HEK293 (cell line): Measurements from ENCODE around the gene PDAP1.

Experiments used
- HOXA7 ChIP-seq: sonication (generic); formaldehyde crosslinking; IDR thresholded peaks from 2 replicates; pipeline ENCODE4 v1.8.1; 2022; ENCODE audit warnings: missing genetic modification reagents, borderline replicate concordance
- HOXC10 ChIP-seq: sonication (generic); formaldehyde crosslinking; IDR thresholded peaks from 2 replicates; pipeline ENCODE4 v1.8.1; 2023; ENCODE audit warnings: mild to moderate bottlenecking, missing genetic modification reagents
- REPIN1 ChIP-seq: fragments of 450-650 bp; formaldehyde crosslinking; IDR thresholded peaks from 2 replicates; pipeline ENCODE4 v1.5.1; 2017; ENCODE audit warnings: missing biosample characterization, missing genetic modification characterization, low read depth
- TCF7L2 ChIP-seq: IDR thresholded peaks from 2 replicates; pipeline ENCODE4 v1.6.1; 2011; ENCODE audit warnings: low read depth, mild to moderate bottlenecking, inconsistent platforms, low read length, moderate library complexity, borderline replicate concordance
- ZBTB8A ChIP-seq: fragments of 450-650 bp; formaldehyde crosslinking; IDR thresholded peaks from 2 replicates; pipeline ENCODE4 v1.5.1; 2016; ENCODE audit warnings: missing biosample characterization, missing genetic modification characterization
- ZNF121 ChIP-seq: fragments of 450-650 bp; formaldehyde crosslinking; IDR thresholded peaks from 2 replicates; pipeline ENCODE4 v1.5.1; 2016; ENCODE audit warnings: missing biosample characterization, missing genetic modification characterization
- ZNF184 ChIP-seq: fragments of 450-650 bp; IDR thresholded peaks from 2 replicates; pipeline ENCODE4 v1.5.1; 2018; ENCODE audit warnings: missing biosample characterization, mild to moderate bottlenecking, missing genetic modification characterization
- ZNF274 ChIP-seq, 2 experiments: fragments of 200-500 bp in 1 of 2; fragments of 450-650 bp in 1 of 2; sonication (Bioruptor generic) in 1 of 2; formaldehyde crosslinking in 1 of 2; IDR thresholded peaks; 2 replicates each; pipeline versions ENCODE4 v1.5.1 to v1.6.1; 2014 to 2016; ENCODE audit warnings: borderline replicate concordance in 1 of 2, inconsistent platforms in 1 of 2, low read length in 1 of 2, missing biosample characterization in 1 of 2, missing genetic modification characterization in 1 of 2
- ZNF302 ChIP-seq: fragments of 450-650 bp; formaldehyde crosslinking; IDR thresholded peaks from 2 replicates; pipeline ENCODE4 v1.5.1; 2016; ENCODE audit warnings: missing biosample characterization, missing genetic modification characterization, low read depth
- ZNF324 ChIP-seq: fragments of 450-650 bp; formaldehyde crosslinking; IDR thresholded peaks from 2 replicates; pipeline ENCODE4 v1.5.1; 2016; ENCODE audit warnings: missing biosample characterization, missing genetic modification characterization
- ZNF626 ChIP-seq: fragments of 450-650 bp; sonication (Bioruptor Pico); formaldehyde crosslinking; IDR thresholded peaks from 2 replicates; pipeline ENCODE4 v1.5.1; 2018; ENCODE audit warnings: missing biosample characterization, missing genetic modification characterization, inconsistent platforms
- TF ChIP-seq, protein P1 (sequence below): fragments of 450-650 bp; formaldehyde crosslinking; IDR thresholded peaks from 2 replicates; pipeline ENCODE4 v1.5.1; 2016; ENCODE audit warnings: missing biosample characterization, missing genetic modification characterization
- TF ChIP-seq, protein P2 (sequence below): fragments of 450-650 bp; formaldehyde crosslinking; IDR thresholded peaks from 2 replicates; pipeline ENCODE4 v1.5.1; 2016; ENCODE audit warnings: missing biosample characterization, missing genetic modification characterization
- TF ChIP-seq, protein P3 (sequence below): fragments of 450-650 bp; formaldehyde crosslinking; IDR thresholded peaks from 2 replicates; pipeline ENCODE4 v1.5.1; 2017; ENCODE audit warnings: missing biosample characterization, missing genetic modification characterization

GRCh38 chr7:99455874-99456273, 47.5 kb upstream of the PDAP1 start:
- TF ChIP-seq ZNF121 (no peak), TCF7L2 (no peak), REPIN1 (tag by site-specific recombination) (no peak), ZNF626 (tag by site-specific recombination) (no peak), ZNF274 (IDR thresholded peaks at IDR 0.05; ENCODE audit: low read length) (no peak), ZNF274 (tag by site-specific recombination; IDR thresholded peaks at IDR 0.05; ENCODE audit: borderline replicate concordance) (no peak), ZNF184 (tag by site-specific recombination) (no peak), HOXC10 (CRISPR knock-in tag) (no peak), ZNF302 (no peak), ZBTB8A (tag by site-specific recombination) (no peak), HOXA7 (CRISPR knock-in tag) (no peak), ZNF324 (tag by site-specific recombination) (no peak)
- TF ChIP-seq, protein P1, sequence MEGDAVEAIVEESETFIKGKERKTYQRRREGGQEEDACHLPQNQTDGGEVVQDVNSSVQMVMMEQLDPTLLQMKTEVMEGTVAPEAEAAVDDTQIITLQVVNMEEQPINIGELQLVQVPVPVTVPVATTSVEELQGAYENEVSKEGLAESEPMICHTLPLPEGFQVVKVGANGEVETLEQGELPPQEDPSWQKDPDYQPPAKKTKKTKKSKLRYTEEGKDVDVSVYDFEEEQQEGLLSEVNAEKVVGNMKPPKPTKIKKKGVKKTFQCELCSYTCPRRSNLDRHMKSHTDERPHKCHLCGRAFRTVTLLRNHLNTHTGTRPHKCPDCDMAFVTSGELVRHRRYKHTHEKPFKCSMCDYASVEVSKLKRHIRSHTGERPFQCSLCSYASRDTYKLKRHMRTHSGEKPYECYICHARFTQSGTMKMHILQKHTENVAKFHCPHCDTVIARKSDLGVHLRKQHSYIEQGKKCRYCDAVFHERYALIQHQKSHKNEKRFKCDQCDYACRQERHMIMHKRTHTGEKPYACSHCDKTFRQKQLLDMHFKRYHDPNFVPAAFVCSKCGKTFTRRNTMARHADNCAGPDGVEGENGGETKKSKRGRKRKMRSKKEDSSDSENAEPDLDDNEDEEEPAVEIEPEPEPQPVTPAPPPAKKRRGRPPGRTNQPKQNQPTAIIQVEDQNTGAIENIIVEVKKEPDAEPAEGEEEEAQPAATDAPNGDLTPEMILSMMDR (tag by site-specific recombination) = no peak
- TF ChIP-seq, protein P2, sequence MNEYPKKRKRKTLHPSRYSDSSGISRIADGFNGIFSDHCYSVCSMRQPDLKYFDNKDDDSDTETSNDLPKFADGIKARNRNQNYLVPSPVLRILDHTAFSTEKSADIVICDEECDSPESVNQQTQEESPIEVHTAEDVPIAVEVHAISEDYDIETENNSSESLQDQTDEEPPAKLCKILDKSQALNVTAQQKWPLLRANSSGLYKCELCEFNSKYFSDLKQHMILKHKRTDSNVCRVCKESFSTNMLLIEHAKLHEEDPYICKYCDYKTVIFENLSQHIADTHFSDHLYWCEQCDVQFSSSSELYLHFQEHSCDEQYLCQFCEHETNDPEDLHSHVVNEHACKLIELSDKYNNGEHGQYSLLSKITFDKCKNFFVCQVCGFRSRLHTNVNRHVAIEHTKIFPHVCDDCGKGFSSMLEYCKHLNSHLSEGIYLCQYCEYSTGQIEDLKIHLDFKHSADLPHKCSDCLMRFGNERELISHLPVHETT (tag by site-specific recombination) = no peak
- TF ChIP-seq, protein P3, sequence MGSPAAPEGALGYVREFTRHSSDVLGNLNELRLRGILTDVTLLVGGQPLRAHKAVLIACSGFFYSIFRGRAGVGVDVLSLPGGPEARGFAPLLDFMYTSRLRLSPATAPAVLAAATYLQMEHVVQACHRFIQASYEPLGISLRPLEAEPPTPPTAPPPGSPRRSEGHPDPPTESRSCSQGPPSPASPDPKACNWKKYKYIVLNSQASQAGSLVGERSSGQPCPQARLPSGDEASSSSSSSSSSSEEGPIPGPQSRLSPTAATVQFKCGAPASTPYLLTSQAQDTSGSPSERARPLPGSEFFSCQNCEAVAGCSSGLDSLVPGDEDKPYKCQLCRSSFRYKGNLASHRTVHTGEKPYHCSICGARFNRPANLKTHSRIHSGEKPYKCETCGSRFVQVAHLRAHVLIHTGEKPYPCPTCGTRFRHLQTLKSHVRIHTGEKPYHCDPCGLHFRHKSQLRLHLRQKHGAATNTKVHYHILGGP (tag by site-specific recombination) = no peak
